Uterus (tissue), 4 donors: ENCODE measurements around the gene SLC2A11. TPM values are rescaled to one million over a fixed set of nuclear protein-coding genes. Genes with fewer than 3 reads are reported as not detected.
"Not testable (repeated sequence)": the region's sequence is repeated elsewhere in the genome, so short reads cannot be mapped to it uniquely, and the experiment has no call there.

Experiments used
- DNase-seq, 2 donors: peaks; one replicate each; pipeline ENCODE4 v3.0.0-alpha.2; 2019 to 2020
- H3K27ac ChIP-seq, 2 donors: fragments of 200-600 bp; sonication (generic); 1 replicate in 1 of 2; 2 replicates in 1 of 2; pipeline ENCODE4 v1.5.1; 2016 to 2018
- H3K27me3 ChIP-seq, 2 donors: fragments of 200-600 bp; sonication (generic); one replicate each; pipeline ENCODE4 v1.5.1; 2018 to 2019; ENCODE audit warnings: control low read depth in 1 of 2
- H3K36me3 ChIP-seq, 2 donors: fragments of 200-600 bp; sonication (generic); one replicate each; pipeline ENCODE4 v1.5.1; 2019; ENCODE audit warnings: control low read depth in 1 of 2
- H3K4me1 ChIP-seq, 2 donors: fragments of 200-600 bp; sonication (generic); one replicate each; pipeline ENCODE4 v1.5.1; 2018 to 2019; ENCODE audit warnings: control low read depth in 1 of 2
- H3K4me3 ChIP-seq, 2 donors: fragments of 200-600 bp; sonication (generic); 1 replicate in 1 of 2; 2 replicates in 1 of 2; pipeline ENCODE4 v1.5.1; 2018 to 2019; ENCODE audit warnings: mild to moderate bottlenecking in 1 of 2
- H3K9me3 ChIP-seq, 2 donors: fragments of 200-600 bp; sonication (generic); one replicate each; pipeline ENCODE4 v1.5.1; 2019; ENCODE audit warnings: control low read depth in 1 of 2
- POLR2A ChIP-seq, 2 donors: fragments of 450-650 bp; IDR thresholded peaks; one replicate each; pipeline ENCODE4 v1.6.1; 2016; ENCODE audit warnings: antibody characterized with exemption in 2 of 2, mild to moderate bottlenecking in 1 of 2, moderate library complexity in 1 of 2
- intact Hi-C: fragments of 100-400 bp; cut with DNase I; formaldehyde crosslinking; loops from one replicate; pipeline ENCODE4 v1.15.1; 2023; ENCODE audit warnings: low total_unique reads
- total RNA-seq, 4 donors: library from RNA; depleted of rRNA in 3 of 4; stranded (reverse); fragments of >200 nt in 3 of 4; gene quantifications; one replicate each; pipeline versions ENCODE4 v1.1.0 to v1.2.4, GENCODE V29; 2014 to 2023
- TF ChIP-seq, protein P1 (sequence below), 4 experiments: fragments of 200-600 bp in 2 of 4; fragments of 450-650 bp in 2 of 4; sonication (generic) in 2 of 4; IDR thresholded peaks; one replicate each; pipeline ENCODE4 v1.5.1; 2016 to 2019; ENCODE audit warnings: antibody characterized with exemption in 4 of 4, mild to moderate bottlenecking in 2 of 4, moderate library complexity in 1 of 4
- donor health status: DM: yes; HTN: yes; CAD: no.

SLC2A11 gene
- total RNA-seq, 4 donors from 2014 or later = under 0.01 to 63.3 (median 15.0) TPM

DNA sequence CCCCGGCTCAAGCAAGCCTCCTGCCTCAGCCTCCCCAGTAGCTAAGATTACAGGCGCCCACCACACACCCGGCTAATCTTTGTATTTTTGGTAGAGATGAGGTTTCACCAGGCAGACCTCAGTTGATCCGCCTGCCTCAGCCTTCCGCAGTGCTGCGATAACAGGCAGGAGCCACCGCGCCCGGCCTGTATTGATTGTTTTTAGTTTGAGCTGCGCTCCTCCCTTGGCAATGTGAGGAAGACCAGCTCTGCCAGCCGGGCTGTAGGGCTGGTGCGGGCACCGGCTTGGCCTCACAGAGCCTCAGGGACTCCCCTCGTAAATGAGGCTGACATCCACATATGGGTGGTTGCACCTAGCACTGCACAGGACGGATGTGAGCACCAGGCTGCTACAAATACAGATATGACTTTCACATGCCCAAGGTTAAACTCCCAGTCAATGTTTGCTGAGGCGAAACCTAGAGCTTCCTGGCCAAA, 7.5 kb upstream of the SLC2A11 start:
- Histone ChIP-seq H3K27me3 (no peaks in the 10 kb centered on the region), H3K27ac (no peak overlapping the region), H3K9me3 (no peaks in the 10 kb centered on the region), H3K4me3 (no peak overlapping the region), H3K36me3 (no peaks in the 10 kb centered on the region), H3K4me1 (no peaks in the 10 kb centered on the region)
- DNase-seq = no peak
- TF ChIP-seq, protein P1, sequence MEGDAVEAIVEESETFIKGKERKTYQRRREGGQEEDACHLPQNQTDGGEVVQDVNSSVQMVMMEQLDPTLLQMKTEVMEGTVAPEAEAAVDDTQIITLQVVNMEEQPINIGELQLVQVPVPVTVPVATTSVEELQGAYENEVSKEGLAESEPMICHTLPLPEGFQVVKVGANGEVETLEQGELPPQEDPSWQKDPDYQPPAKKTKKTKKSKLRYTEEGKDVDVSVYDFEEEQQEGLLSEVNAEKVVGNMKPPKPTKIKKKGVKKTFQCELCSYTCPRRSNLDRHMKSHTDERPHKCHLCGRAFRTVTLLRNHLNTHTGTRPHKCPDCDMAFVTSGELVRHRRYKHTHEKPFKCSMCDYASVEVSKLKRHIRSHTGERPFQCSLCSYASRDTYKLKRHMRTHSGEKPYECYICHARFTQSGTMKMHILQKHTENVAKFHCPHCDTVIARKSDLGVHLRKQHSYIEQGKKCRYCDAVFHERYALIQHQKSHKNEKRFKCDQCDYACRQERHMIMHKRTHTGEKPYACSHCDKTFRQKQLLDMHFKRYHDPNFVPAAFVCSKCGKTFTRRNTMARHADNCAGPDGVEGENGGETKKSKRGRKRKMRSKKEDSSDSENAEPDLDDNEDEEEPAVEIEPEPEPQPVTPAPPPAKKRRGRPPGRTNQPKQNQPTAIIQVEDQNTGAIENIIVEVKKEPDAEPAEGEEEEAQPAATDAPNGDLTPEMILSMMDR (IDR thresholded peaks at IDR 0.05) = no peak
- intact Hi-C loops = no loop called here

DNA sequence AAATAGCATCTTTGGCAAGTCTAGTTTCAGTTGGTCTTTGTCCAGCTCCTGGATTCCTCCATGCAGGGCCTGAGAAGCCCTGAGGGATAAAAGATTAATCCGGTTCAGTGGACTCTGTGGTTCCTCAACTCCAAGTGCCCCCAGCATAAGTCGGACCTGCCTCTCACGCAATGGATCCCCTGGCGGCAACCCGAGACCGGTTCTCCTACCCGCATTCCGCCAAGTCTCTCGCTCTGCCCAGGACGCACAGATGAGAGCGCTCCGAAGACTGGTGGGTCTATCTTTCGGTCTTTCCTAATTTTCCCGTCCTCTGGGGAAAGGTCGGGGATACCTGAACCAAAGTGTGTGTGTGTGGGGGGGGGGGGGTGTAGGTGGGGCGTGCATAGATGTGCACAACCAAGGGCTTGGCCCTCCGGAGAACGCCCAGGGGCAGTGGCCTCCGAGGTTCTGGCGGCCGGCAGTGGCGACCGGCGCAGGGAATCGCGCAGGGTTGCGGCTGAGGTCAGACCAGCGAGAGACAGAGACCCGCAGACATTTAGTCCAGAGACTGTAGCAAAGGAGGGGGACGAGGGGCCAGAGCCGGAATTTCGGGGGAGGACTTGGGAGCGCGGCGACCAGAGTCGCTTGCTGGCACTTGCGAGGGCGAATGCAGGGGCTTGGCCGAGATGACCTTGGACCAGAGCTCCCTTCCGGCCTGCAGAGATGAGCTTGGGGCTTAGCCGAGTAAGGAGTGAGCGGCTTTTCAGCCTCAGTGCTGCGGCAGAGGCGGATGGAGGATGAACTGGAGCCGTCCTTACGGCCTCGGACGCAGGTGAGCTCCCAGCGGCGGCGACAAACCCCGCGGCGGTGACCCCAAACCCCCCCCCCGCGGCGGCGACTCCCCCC, 712 bp upstream of the SLC2A11 start:
- Histone ChIP-seq H3K27me3 (no peaks in the 10 kb centered on the region), H3K27ac (peak overlapping the region; percentile 83 to 91), H3K36me3 (no peaks in the 10 kb centered on the region), H3K4me1 (no peaks in the 10 kb centered on the region), H3K9me3 (no peaks in the 10 kb centered on the region), H3K4me3 (peak overlapping the region; percentile 48 to 58)
- intact Hi-C loops = no loop called here
- TF ChIP-seq, protein P1 (IDR thresholded peaks at IDR 0.05) = no peak
- TF ChIP-seq POLR2A (IDR thresholded peaks at IDR 0.05) = no peak
- no peak for DNase-seq

DNA sequence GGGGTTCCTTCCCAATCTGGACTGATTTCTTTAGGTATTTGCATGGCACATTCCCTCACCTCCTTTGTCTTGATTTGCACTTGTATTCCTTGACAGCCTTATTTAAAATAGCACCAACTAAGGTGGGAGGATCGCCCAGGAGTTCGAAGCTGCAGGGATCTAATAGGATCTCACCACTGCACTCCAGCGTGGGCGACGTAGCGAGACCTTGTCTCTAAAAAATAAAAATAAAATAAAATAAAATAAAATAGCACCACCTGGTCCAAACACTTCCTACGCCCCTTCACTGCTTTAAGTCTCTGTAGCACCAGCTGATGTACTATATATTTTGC, 775 bp downstream of the SLC2A11 start:
- Histone ChIP-seq H3K27me3 (no peaks in the 10 kb centered on the region), H3K4me1 (no peaks in the 10 kb centered on the region), H3K27ac (peak overlapping the region; percentile 83 to 91), H3K9me3 (no peaks in the 10 kb centered on the region), H3K4me3 (peak overlapping the region; percentile 48 to 58), H3K36me3 (no peaks in the 10 kb centered on the region)
- intact Hi-C loops = no loop called here
- DNase-seq = no peak
- no peak for TF ChIP-seq POLR2A (IDR thresholded peaks at IDR 0.05)
- TF ChIP-seq, protein P1 (IDR thresholded peaks at IDR 0.05) = no peak

DNA sequence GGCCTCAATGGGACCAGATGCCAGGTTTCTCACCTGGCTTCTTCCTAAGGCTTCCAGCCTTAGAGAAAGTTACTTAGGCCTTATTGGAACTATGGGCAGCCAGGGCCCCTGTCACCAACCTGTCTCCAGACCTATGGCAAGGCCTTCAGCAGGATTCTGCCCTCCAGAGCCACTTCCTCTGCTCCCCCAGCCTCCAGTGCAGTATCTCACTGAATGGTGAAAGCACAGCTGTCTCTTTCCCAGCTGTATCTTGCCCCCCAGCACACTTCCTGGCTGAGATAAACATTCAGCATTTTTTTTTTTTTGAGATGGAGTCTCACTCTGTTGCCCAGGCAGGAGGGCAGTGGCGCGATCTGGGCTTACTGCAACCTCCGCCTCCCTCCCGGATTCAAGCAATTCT, 1.5 kb downstream of the SLC2A11 start:
- TF ChIP-seq POLR2A (IDR thresholded peaks at IDR 0.05) = no peak
- TF ChIP-seq, protein P1 (IDR thresholded peaks at IDR 0.05) = no peak
- Histone ChIP-seq H3K9me3 (no peaks in the 10 kb centered on the region), H3K27me3 (no peaks in the 10 kb centered on the region), H3K4me1 (no peaks in the 10 kb centered on the region), H3K27ac (no peak overlapping the region), H3K36me3 (no peaks in the 10 kb centered on the region), H3K4me3 (no peak overlapping the region)
- no peak for DNase-seq
- intact Hi-C loops = no loop called here

DNA sequence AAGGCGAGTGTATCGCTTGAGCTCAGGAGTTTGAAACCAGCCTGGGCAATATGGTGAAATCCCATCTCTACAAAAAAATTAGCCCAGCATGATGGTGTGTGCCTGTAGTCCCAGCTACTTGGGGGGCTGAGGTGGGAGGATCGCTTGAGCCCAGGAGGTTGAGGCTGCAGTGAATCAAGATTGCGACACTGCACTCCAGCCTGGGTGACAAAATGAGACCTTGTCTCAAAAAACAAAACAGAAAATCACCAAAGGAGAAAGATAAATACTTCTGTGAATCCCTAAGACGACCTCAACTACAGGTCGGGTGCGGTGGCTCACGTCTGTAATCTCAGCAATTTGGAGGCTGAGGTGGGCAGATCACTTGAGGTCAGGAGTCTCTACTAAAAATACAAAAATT, 2.5 kb downstream of the SLC2A11 start:
- H3K27me3 ChIP-seq, H3K27ac ChIP-seq, H3K4me3 ChIP-seq, H3K36me3 ChIP-seq, H3K9me3 ChIP-seq, H3K4me1 ChIP-seq, intact Hi-C loops, DNase-seq: not testable (repeated sequence)
